GM12878 (cell line): ENCODE measurements around the gene PRH1. TPM values are rescaled to one million over a fixed set of nuclear protein-coding genes. Genes with fewer than 3 reads are reported as not detected.

Experiments used
- ATAC-seq: fragments of 200-7000 bp; cut with Tn5 transposase; 3 replicates; pipeline ENCODE4 v1.9.1; 2020; ENCODE audit warnings: mild to moderate bottlenecking, moderate library complexity
- BruUV-seq: library from RNA; stranded (reverse); fragments of 400-500 nt; replicated peaks from 2 replicates; lab custom pipeline; 2021; lab: Mats Ljungman, UMichigan
- CTCF ChIA-PET: fragments of 300-600 bp; sonication (Branson Sonifier 250); formaldehyde crosslinking; extraction: SDS; loops from one replicate; lab custom pipeline; 2021; ENCODE audit warnings: inconsistent platforms; lab: Yijun Ruan, JAX
- POLR2A ChIA-PET: fragments of 350-600 bp; formaldehyde crosslinking; extraction: SDS; loops from one replicate; lab custom pipeline; 2021; ENCODE audit warnings: inconsistent platforms; lab: Charles Lee
- RAD21 ChIA-PET: fragments of 300-600 bp; sonication (Branson Sonifier 250); formaldehyde crosslinking; loops from one replicate; lab custom pipeline; 2023; ENCODE audit warnings: antibody characterized with exemption; ENCODE audit not compliant: unreplicated experiment; lab: Charles Lee
- SMC1A ChIA-PET: fragments of 300-600 bp; sonication (Branson Sonifier 250); formaldehyde crosslinking; loops from one replicate; lab custom pipeline; 2023; ENCODE audit not compliant: unreplicated experiment, uncharacterized antibody; lab: Charles Lee
- DNase-seq: peaks from one replicate; pipeline ENCODE4 v3.0.0-alpha.2; 2011; ENCODE audit warnings: low read depth, low spot score
- FAIRE-seq: peaks from 3 replicates; lab custom pipeline; 2011; peaks lifted over from hg19 to GRCh38; lab: Jason Lieb, UNC
- H2AFZ ChIP-seq: 2 replicates; pipeline ENCODE4 v1.6.0; 2011; ENCODE audit warnings: low read depth, low read length, control low read depth; ENCODE audit not compliant: control insufficient read depth
- H3K27ac ChIP-seq: 2 replicates; pipeline ENCODE4 v1.5.1; 2011; ENCODE audit warnings: control low read depth; ENCODE audit not compliant: control insufficient read depth, insufficient read depth
- H3K27me3 ChIP-seq, 2 experiments: replicated peaks in 1 of 2; 2 replicates each; pipeline versions ENCODE4 v1.6.0 to v1.6.1; 2011; ENCODE audit warnings: low read length in 1 of 2; ENCODE audit not compliant: control insufficient read depth in 2 of 2, insufficient read depth in 2 of 2
- H3K36me3 ChIP-seq, 2 experiments: 2 replicates each; pipeline ENCODE4 v1.5.1; 2011; ENCODE audit warnings: low read length in 1 of 2; ENCODE audit not compliant: control insufficient read depth in 2 of 2, insufficient read depth in 2 of 2
- H3K4me1 ChIP-seq: 2 replicates; pipeline ENCODE4 v1.6.1; 2011; ENCODE audit warnings: mild to moderate bottlenecking, low read length, moderate library complexity, mixed read lengths; ENCODE audit not compliant: control insufficient read depth, insufficient read depth
- H3K4me2 ChIP-seq: 2 replicates; pipeline ENCODE4 v1.6.0; 2011; ENCODE audit warnings: control low read depth; ENCODE audit not compliant: control insufficient read depth, insufficient read depth
- H3K4me3 ChIP-seq: fragments of 200-600 bp; sonication (generic); 2 replicates; pipeline ENCODE4 v1.5.1; 2016
- H3K79me2 ChIP-seq: 2 replicates; pipeline ENCODE4 v1.6.0; 2011; ENCODE audit warnings: low read length; ENCODE audit not compliant: control insufficient read depth, insufficient read depth
- H3K9ac ChIP-seq: 2 replicates; pipeline ENCODE4 v1.8.0; 2011; ENCODE audit warnings: low read length, control low read depth, mixed read lengths; ENCODE audit not compliant: control insufficient read depth, insufficient read depth
- H3K9me3 ChIP-seq: replicated peaks from 3 replicates; pipeline ENCODE4 v1.5.1; 2011; ENCODE audit warnings: mild to moderate bottlenecking, low read length; ENCODE audit not compliant: control insufficient read depth, insufficient read depth
- H4K20me1 ChIP-seq: 2 replicates; pipeline ENCODE4 v1.6.0; 2011; ENCODE audit not compliant: control insufficient read depth, insufficient read depth
- BCLAF1 ChIP-seq: fragments of 450-650 bp; IDR thresholded peaks from 2 replicates; pipeline ENCODE4 v1.6.1; 2017; ENCODE audit warnings: antibody characterized with exemption, mild to moderate bottlenecking, moderate library complexity
- BMI1 ChIP-seq: fragments of 450-650 bp; IDR thresholded peaks from 2 replicates; pipeline ENCODE4 v1.6.1; 2016; ENCODE audit warnings: mild to moderate bottlenecking, moderate library complexity, borderline replicate concordance
- E2F4 ChIP-seq: IDR thresholded peaks from 2 replicates; pipeline ENCODE4 v1.6.1; 2012; ENCODE audit warnings: low read depth, low read length, improper control_type of control experiment
- IKZF1 ChIP-seq: fragments of 450-650 bp; conservative IDR thresholded peaks from 2 replicates; pipeline ENCODE4 v1.6.1; 2017; ENCODE audit warnings: antibody characterized with exemption, mild to moderate bottlenecking
- IRF4 ChIP-seq: IDR thresholded peaks from 2 replicates; pipeline ENCODE4 v1.6.1; 2011; ENCODE audit warnings: low read depth, low read length
- MXI1 ChIP-seq: fragments of 150-350 bp; IDR thresholded peaks from 2 replicates; pipeline ENCODE4 v1.6.1; 2011; ENCODE audit warnings: low read depth, mild to moderate bottlenecking, inconsistent platforms, low read length, improper control_type of control experiment
- NFYA ChIP-seq: IDR thresholded peaks from 2 replicates; pipeline ENCODE4 v1.6.1; 2011; ENCODE audit warnings: low read depth, mild to moderate bottlenecking, low read length, improper control_type of control experiment, borderline replicate concordance
- NR2C1 ChIP-seq: fragments of 450-650 bp; IDR thresholded peaks from 2 replicates; pipeline ENCODE4 v1.6.1; 2017; ENCODE audit warnings: antibody characterized with exemption, mild to moderate bottlenecking, moderate library complexity
- RBBP5 ChIP-seq: fragments of 200-600 bp; sonication (generic); conservative IDR thresholded peaks from 2 replicates; pipeline ENCODE4 v1.6.1; 2016
- RUNX3 ChIP-seq: IDR thresholded peaks from 2 replicates; pipeline ENCODE4 v1.6.1; 2012; ENCODE audit warnings: low read length, inconsistent platforms
- SMAD1 ChIP-seq: fragments of 450-650 bp; IDR thresholded peaks from 2 replicates; pipeline ENCODE4 v1.6.1; 2018; ENCODE audit warnings: mild to moderate bottlenecking, low read depth; ENCODE audit not compliant: partially characterized antibody
- SMAD5 ChIP-seq: IDR thresholded peaks from 2 replicates; pipeline ENCODE4 v1.6.1; 2016; ENCODE audit warnings: antibody characterized with exemption, low read depth
- TCF7 ChIP-seq: IDR thresholded peaks from 2 replicates; pipeline ENCODE4 v1.6.1; 2014; ENCODE audit warnings: antibody characterized with exemption, borderline replicate concordance
- ZNF207 ChIP-seq: fragments of 450-650 bp; IDR thresholded peaks from 2 replicates; pipeline ENCODE4 v1.6.1; 2014; ENCODE audit warnings: antibody characterized with exemption, mild to moderate bottlenecking, borderline replicate concordance
- ZNF592 ChIP-seq: fragments of 450-650 bp; IDR thresholded peaks from 2 replicates; pipeline ENCODE4 v1.6.1; 2017; ENCODE audit warnings: mild to moderate bottlenecking, moderate library complexity
- ZNF622 ChIP-seq: fragments of 450-650 bp; IDR thresholded peaks from 2 replicates; pipeline ENCODE4 v1.6.1; 2017; ENCODE audit warnings: mild to moderate bottlenecking, inconsistent platforms
- whole genome bisulfite sequencing: methylation state at CpG from one replicate; pipeline ENCODE4 v1.1.6; 2016; ENCODE audit warnings: low lambda C conversion rate; ENCODE audit not compliant: insufficient replicate concordance, insufficient coverage; ENCODE audit errors: missing lambda C conversion rate; 5-methylcytosine and 5-hydroxymethylcytosine counted together
- in situ Hi-C: fragments of 300-500 bp; cut with MboI; formaldehyde crosslinking; loops from 9 replicates; pipeline ENCODE4 v1.14.3; 2018; ENCODE audit warnings: mixed read lengths
- intact Hi-C: fragments of 100-400 bp; cut with micrococcal nuclease; formaldehyde crosslinking; loops from one replicate; pipeline ENCODE4 v1.14.2; 2022; ENCODE audit not compliant: unreplicated experiment
- polyA plus RNA-seq, 11 experiments: library from polyadenylated mRNA; depleted of rRNA in 4 of 11; unstranded in 6 of 11; stranded (reverse) in 5 of 11; fragments of >200 nt; fragmentation: Nextera tagmentation in 4 of 11; fragmentation: Illumina TruSeq in 1 of 11; extraction: Ambion mirVana in 4 of 11; extraction: Trizol in 1 of 11; gene quantifications; 1 replicate in 1 of 11; 2 replicates in 10 of 11; pipeline versions ENCODE4 v1.2.1 to v1.2.3, GENCODE V29; 2011 to 2016; ENCODE audit warnings: inconsistent platforms in 2 of 11, missing spikeins in 2 of 11, low read depth in 1 of 11
- total RNA-seq, 4 experiments: library from RNA; depleted of rRNA in 3 of 4; stranded (reverse); fragments of >200 nt in 3 of 4; fragmentation: Illumina TruSeq in 1 of 4; extraction: Trizol in 1 of 4; gene quantifications; 2 replicates each; pipeline versions ENCODE4 v1.2.1 to v1.2.3, GENCODE V29; 2013 to 2021

PRH1 gene
- total and polyA plus RNA-seq, 10 of the 15 experiments (the other 5 are each of a cell fraction or from before 2014, with no cell fraction given) = 2.5 to 26.3 (median 11.8) TPM

GRCh38 chr12:10861366-10861765 lies 22.7 kb downstream of the PRH1 start (continued):
- TF ChIP-seq ZNF592 = no peak
- TF ChIP-seq NR2C1 = no peak
- no peak for TF ChIP-seq MXI1
- TF ChIP-seq E2F4 = no peak

- ChIA-PET CTCF (interaction anchor here (1.3 kb wide), 1 partner anchor 91 kb away, joined by 3 read pairs; no protein-coding TSS in a partner anchor), RAD21 (no interaction called here), SMC1A (interaction anchor here (1.2 kb wide), 1 partner anchor 315 kb away, joined by 4 read pairs; the partner anchor contains the start of gene SMIM10L1), POLR2A (no interaction called here)
- peaks cover 0 to 3% of the 10 kb centered on the region in 2 experiments; a peak in 2 of 4 replicates for H3K36me3 ChIP-seq
- H3K79me2 ChIP-seq = no peaks in the 10 kb centered on the region
- ATAC-seq (no peak), DNase-seq (no peak), FAIRE-seq (no peak)
- no peaks in the 10 kb centered on the region for H4K20me1 ChIP-seq
- in situ Hi-C loops (no loop called here), intact Hi-C loops (no loop called here)
- no TSS peak for BruUV-seq
- H3K4me2 ChIP-seq = no peak overlapping the region
- no peak overlapping the region for H3K27ac ChIP-seq
- peaks cover 8% of the 10 kb centered on the region for H3K9me3 ChIP-seq
- H3K4me1 ChIP-seq = no peaks in the 10 kb centered on the region
- H3K27me3 ChIP-seq = no peaks in the 10 kb centered on the region
- no peak overlapping the region for H3K4me3 ChIP-seq
- WGBS = 100% methylated on average over 2 of the region's 2 CpGs
- no peak overlapping the region for H3K9ac ChIP-seq
- no peak overlapping the region for H2AFZ ChIP-seq
- TF ChIP-seq BCLAF1 (no peak), SMAD1 (no peak), NFYA (no peak), BMI1 (no peak), SMAD5 (no peak), TCF7 (no peak), ZNF207 (no peak), RUNX3 (no peak), IRF4 (no peak), RBBP5 (no peak), IKZF1 (no peak), ZNF622 (no peak)
Measured at GRCh38 chr12:10855807-10856206, 28.2 kb downstream of the PRH1 start.
